ENCODE results near the gene PTH1R.

PTH1R gene

GRCh38 chr3:46850468-46850779 lies 27.1 kb upstream of the PTH1R start:
- H3K4me3 ChIP-seq (replicated peaks; ENCODE audit: insufficient read depth, low read length), result no peak overlapping the region
- H3K27ac ChIP-seq (replicated peaks), result no peak overlapping the region
- H3K27me3 ChIP-seq (ENCODE audit: insufficient read depth, poor library complexity, severe bottlenecking), result no peaks in the 10 kb centered on the region
- no peak for TF ChIP-seq SPI1 (IDR thresholded peaks at IDR 0.05; ENCODE audit: borderline replicate concordance, low read depth)
- TF ChIP-seq REST (IDR thresholded peaks at IDR 0.05; ENCODE audit: insufficient replicate concordance, low read depth), result no peak
- no peak for TF ChIP-seq GABPA (IDR thresholded peaks at IDR 0.05; ENCODE audit: low read depth)
- TF ChIP-seq CTCF (IDR thresholded peaks at IDR 0.05; ENCODE audit: insufficient read depth, low read length), result no peak
- TF ChIP-seq POLR2AphosphoS5 (IDR thresholded peaks at IDR 0.05; ENCODE audit: low read depth), result no peak
- no peak for DNase-seq (ENCODE audit: low read depth in 1 of 2, low spot score in 1 of 2)

- Histone ChIP-seq H3K27me3 (ENCODE audit: insufficient read depth, poor library complexity, severe bottlenecking) (no peaks in the 10 kb centered on the region), H3K27ac (replicated peaks) (no peak overlapping the region), H3K4me3 (replicated peaks; ENCODE audit: insufficient read depth, low read length) (no peak overlapping the region)
- DNase-seq (ENCODE audit: low read depth in 1 of 2, low spot score in 1 of 2), result no peak
- TF ChIP-seq CTCF (IDR thresholded peaks at IDR 0.05; ENCODE audit: insufficient read depth, low read length), result no peak
- TF ChIP-seq REST (IDR thresholded peaks at IDR 0.05; ENCODE audit: insufficient replicate concordance, low read depth), result no peak
- no peak for TF ChIP-seq GABPA (IDR thresholded peaks at IDR 0.05; ENCODE audit: low read depth)
- TF ChIP-seq POLR2AphosphoS5 (IDR thresholded peaks at IDR 0.05; ENCODE audit: low read depth), result no peak
- no peak for TF ChIP-seq SPI1 (IDR thresholded peaks at IDR 0.05; ENCODE audit: borderline replicate concordance, low read depth)
Measured at GRCh38 chr3:46851364-46852333, 25.9 kb upstream of the PTH1R start.

GRCh38 chr3:46852334-46852720 lies 25.2 kb upstream of the PTH1R start:
- TF ChIP-seq POLR2AphosphoS5 (IDR thresholded peaks at IDR 0.05; ENCODE audit: low read depth) (no peak), GABPA (IDR thresholded peaks at IDR 0.05; ENCODE audit: low read depth) (no peak), SPI1 (IDR thresholded peaks at IDR 0.05; ENCODE audit: borderline replicate concordance, low read depth) (no peak), REST (IDR thresholded peaks at IDR 0.05; ENCODE audit: insufficient replicate concordance, low read depth) (no peak), CTCF (IDR thresholded peaks at IDR 0.05; ENCODE audit: insufficient read depth, low read length) (no peak)
- Histone ChIP-seq H3K4me3 (replicated peaks; ENCODE audit: insufficient read depth, low read length) (no peak overlapping the region), H3K27ac (replicated peaks) (no peak overlapping the region), H3K27me3 (ENCODE audit: insufficient read depth, poor library complexity, severe bottlenecking) (no peaks in the 10 kb centered on the region)
- DNase-seq (ENCODE audit: low read depth in 1 of 2, low spot score in 1 of 2), result no peak
